OCI-LY3 (cell line): ENCODE measurements around the gene MCM5.

Experiments used
- H2AFZ ChIP-seq: fragments of 200-600, 300-600 bp; shearing (Covaris generic); 2 replicates; pipeline ENCODE4 v1.6.0; 2014; ENCODE audit warnings: antibody characterized with exemption, low read depth, low read length
- H3K27ac ChIP-seq: fragments of 200-600, 300-600 bp; sonication (generic); 2 replicates; pipeline ENCODE4 v1.5.1; 2014; ENCODE audit warnings: mild to moderate bottlenecking, low read length, moderate library complexity, mixed read lengths
- H3K27me3 ChIP-seq: fragments of 200-600, 300-600 bp; sonication (generic); 2 replicates; pipeline ENCODE4 v1.6.1; 2014; ENCODE audit warnings: low read depth, low read length, mixed read lengths
- H3K36me3 ChIP-seq: fragments of 200-600, 300-600 bp; sonication (generic); replicated peaks from 2 replicates; pipeline ENCODE3; 2014; ENCODE audit warnings: low read depth, low read length, mixed read lengths
- H3K4me1 ChIP-seq: fragments of 300-600, 200-600 bp; sonication (generic); 2 replicates; pipeline ENCODE4 v1.6.1; 2014; ENCODE audit warnings: low read length, mixed read lengths
- H3K4me2 ChIP-seq: fragments of 200-600, 300-600 bp; sonication (generic); 2 replicates; pipeline ENCODE4 v1.6.1; 2014; ENCODE audit warnings: low read length, mixed read lengths
- H3K4me3 ChIP-seq: fragments of 300-600, 200-600 bp; sonication (generic); 2 replicates; pipeline ENCODE4 v1.5.1; 2014; ENCODE audit warnings: antibody characterized with exemption, mild to moderate bottlenecking, low read length, moderate library complexity
- H3K79me2 ChIP-seq: fragments of 300-600, 200-600 bp; shearing (Covaris generic); 2 replicates; pipeline ENCODE4 v1.6.1; 2014; ENCODE audit warnings: mild to moderate bottlenecking, low read length, mixed read lengths
- H3K9ac ChIP-seq: fragments of 300-600, 200-600 bp; shearing (Covaris generic); 2 replicates; pipeline ENCODE4 v1.6.0; 2014; ENCODE audit warnings: mild to moderate bottlenecking, low read length, moderate library complexity
- H3K9me3 ChIP-seq: fragments of 200-600, 300-600 bp; shearing (Covaris generic); 2 replicates; pipeline ENCODE4 v1.6.1; 2014; ENCODE audit warnings: low read length, mixed read lengths; ENCODE audit not compliant: insufficient read depth
- H4K20me1 ChIP-seq: fragments of 200-600, 300-600 bp; sonication (generic); 2 replicates; pipeline ENCODE4 v1.6.1; 2016; ENCODE audit warnings: low read length, mixed read lengths; ENCODE audit not compliant: insufficient read depth
- EZH2phosphoT487 ChIP-seq: fragments of 200-600 bp; shearing (Covaris generic); IDR thresholded peaks from 2 replicates; pipeline ENCODE4 v1.6.1; 2018; ENCODE audit warnings: antibody characterized with exemption, mixed run types, low read depth
- TF ChIP-seq, protein P1 (sequence below): fragments of 200-600, 300-600 bp; sonication (generic); IDR thresholded peaks from 2 replicates; pipeline ENCODE4 v1.5.1; 2014; ENCODE audit warnings: antibody characterized with exemption, low read length, low read depth

Gene MCM5

DNA sequence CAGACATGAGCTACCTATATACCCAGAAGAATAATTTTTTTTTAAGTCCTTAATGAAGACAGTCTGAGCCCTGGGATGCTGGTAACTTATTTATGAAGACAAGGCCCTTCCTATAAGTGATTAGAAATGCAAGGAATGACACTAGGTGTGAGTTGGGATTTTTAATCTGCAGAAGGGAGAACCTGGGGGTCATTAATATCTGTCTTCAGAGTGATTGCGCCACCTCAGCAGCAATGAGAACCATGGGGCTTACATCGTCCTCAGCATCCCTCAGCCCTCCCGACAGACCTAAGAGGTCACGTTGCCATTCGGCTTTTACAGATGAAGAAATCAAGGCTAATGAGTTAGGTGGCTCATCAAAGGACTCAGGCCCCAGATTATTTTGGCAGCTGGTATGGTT is 55.6 kb downstream of the MCM5 start:
- Histone ChIP-seq H2AFZ (no peak overlapping the region), H3K9ac (no peak overlapping the region), H4K20me1 (peaks cover 6% of the 10 kb centered on the region; the same call in 1 of the 2 replicates), H3K4me1 (no peaks in the 10 kb centered on the region), H3K4me3 (no peak overlapping the region), H3K36me3 (peaks cover 9% of the 10 kb centered on the region), H3K4me2 (no peak overlapping the region), H3K27ac (no peak overlapping the region), H3K79me2 (no peaks in the 10 kb centered on the region), H3K9me3 (no peaks in the 10 kb centered on the region), H3K27me3 (no peaks in the 10 kb centered on the region)
- TF ChIP-seq EZH2phosphoT487 = no peak
- TF ChIP-seq, protein P1, sequence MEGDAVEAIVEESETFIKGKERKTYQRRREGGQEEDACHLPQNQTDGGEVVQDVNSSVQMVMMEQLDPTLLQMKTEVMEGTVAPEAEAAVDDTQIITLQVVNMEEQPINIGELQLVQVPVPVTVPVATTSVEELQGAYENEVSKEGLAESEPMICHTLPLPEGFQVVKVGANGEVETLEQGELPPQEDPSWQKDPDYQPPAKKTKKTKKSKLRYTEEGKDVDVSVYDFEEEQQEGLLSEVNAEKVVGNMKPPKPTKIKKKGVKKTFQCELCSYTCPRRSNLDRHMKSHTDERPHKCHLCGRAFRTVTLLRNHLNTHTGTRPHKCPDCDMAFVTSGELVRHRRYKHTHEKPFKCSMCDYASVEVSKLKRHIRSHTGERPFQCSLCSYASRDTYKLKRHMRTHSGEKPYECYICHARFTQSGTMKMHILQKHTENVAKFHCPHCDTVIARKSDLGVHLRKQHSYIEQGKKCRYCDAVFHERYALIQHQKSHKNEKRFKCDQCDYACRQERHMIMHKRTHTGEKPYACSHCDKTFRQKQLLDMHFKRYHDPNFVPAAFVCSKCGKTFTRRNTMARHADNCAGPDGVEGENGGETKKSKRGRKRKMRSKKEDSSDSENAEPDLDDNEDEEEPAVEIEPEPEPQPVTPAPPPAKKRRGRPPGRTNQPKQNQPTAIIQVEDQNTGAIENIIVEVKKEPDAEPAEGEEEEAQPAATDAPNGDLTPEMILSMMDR = no peak

DNA sequence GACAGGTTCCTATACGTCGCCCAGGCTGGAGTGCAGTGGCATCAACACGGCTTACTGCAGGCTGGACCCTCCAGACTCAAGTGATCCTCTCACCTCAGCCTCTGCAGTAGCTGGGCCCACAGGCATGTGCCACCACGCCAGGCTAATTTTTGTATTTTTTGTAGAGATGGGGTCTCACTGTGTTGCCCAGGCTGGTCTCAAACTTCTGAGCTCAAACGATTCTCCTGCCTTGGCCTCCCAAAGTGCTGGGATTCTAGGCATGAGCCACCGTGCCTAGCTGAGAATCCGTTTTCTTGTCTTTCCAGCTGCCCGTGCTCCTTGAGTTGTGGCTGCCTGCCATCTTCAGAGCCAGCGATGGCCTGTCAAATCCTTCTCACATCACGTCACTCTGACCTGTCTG is 56.8 kb downstream of the MCM5 start:
- H3K36me3 ChIP-seq = peaks cover 2% of the 10 kb centered on the region
- H3K27ac ChIP-seq = no peak overlapping the region
- H3K9me3 ChIP-seq = no peaks in the 10 kb centered on the region
- H3K4me2 ChIP-seq = no peak overlapping the region
- H4K20me1 ChIP-seq = 0 out of 2 replicates have a peak, but pooled peaks cover 3% of the 10 kb centered on the region
- no peak overlapping the region for H3K4me3 ChIP-seq
- no peak for TF ChIP-seq EZH2phosphoT487
- TF ChIP-seq, protein P1 = no peak
- H3K9ac ChIP-seq = no peak overlapping the region
- H2AFZ ChIP-seq = no peak overlapping the region
- no peaks in the 10 kb centered on the region for H3K27me3 ChIP-seq
- no peaks in the 10 kb centered on the region for H3K79me2 ChIP-seq
- no peaks in the 10 kb centered on the region for H3K4me1 ChIP-seq

DNA sequence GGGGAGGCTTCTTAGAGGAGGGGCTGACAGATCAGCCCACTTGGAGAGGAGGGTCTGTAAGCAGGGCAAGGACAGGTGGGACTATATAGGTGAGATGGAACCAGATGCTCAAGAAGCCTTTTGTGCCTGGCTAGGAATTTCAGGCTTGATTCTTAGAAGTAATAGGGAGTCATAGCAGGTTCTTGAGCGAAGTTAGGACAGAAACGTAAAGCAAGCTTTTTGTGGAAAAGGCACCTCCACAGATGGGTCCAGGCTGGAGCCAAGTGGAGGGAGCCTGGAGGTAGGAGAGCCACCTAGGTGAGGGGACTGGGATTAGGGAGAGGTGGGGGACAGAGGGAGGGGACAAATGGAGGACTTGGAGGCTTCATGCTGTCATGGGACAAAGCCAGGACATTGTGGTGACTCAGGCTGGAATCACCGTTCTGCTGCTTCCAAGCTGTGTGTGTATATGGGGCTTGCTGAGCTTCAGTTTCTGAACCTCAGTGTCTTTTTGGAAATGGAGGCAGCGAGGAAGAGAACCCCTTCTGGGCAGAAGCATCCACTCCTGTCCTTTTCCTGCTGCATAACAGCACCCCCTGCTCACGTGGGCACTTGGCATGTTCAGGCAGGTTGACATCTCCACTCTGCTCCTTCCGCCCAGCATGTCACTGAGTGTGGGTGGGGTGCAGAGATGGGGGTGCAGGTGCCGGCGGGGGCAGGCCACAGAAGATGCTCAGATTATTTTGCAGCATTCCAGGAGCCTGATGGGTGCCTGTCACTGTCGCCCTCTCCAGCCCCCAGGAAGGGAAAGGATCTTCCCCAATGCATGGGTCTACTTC is 58.0 kb downstream of the MCM5 start:
- Histone ChIP-seq H4K20me1 (0 out of 2 replicates have a peak, but pooled peaks cover 3% of the 10 kb centered on the region), H3K4me1 (no peaks in the 10 kb centered on the region), H3K9ac (no peak overlapping the region), H3K4me3 (no peak overlapping the region), H3K27me3 (no peaks in the 10 kb centered on the region), H3K9me3 (no peaks in the 10 kb centered on the region), H2AFZ (no peak overlapping the region), H3K4me2 (no peak overlapping the region), H3K27ac (no peak overlapping the region), H3K36me3 (no peaks in the 10 kb centered on the region), H3K79me2 (no peaks in the 10 kb centered on the region)
- TF ChIP-seq, protein P1 = no peak
- TF ChIP-seq EZH2phosphoT487 = no peak

DNA sequence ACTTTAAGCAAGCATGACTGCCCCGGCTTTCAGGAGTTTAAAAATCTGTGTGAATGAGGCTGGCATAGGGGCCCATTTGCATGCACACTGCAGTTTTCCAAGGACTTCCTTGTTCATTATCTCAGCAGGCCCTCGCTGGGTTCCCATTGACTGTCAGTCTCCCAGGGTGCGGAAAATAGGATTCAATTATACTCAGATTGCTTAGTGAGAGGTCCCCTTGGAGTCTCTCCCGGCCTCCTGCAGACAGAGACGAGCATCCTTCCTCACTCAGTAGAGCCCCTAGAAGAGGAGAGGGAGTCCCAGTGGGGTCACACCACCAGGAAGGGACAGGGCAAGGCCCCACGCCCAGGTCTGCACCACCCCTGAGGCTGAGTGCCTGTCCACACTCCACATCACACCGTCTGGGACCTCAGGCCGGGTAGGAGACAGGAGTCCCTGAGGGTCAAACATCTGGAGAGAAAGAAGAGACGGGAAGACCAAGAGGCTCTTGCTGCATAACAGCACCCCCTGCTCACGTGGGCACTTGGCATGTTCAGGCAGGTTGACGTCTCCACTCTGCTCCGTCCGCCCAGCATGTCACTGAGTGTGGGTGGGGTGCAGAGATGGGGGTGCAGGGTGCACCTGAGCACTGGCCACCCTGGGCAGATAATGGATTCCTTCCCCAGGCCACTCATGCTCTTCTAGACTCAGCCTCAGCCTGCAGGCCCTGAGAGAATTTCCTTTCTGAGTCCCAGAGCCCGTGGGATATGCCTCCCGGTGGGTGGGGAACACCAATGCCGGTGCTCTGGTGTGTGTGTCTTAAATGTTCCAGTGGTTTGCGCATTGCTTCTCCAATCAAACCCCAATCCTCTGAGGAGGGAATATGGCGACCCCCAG is 58.8 kb downstream of the MCM5 start:
- no peaks in the 10 kb centered on the region for H3K36me3 ChIP-seq
- no peaks in the 10 kb centered on the region for H3K27me3 ChIP-seq
- H3K27ac ChIP-seq = no peak overlapping the region
- no peaks in the 10 kb centered on the region for H3K9me3 ChIP-seq
- H3K4me1 ChIP-seq = no peaks in the 10 kb centered on the region
- H3K4me2 ChIP-seq = no peak overlapping the region
- no peak overlapping the region for H3K9ac ChIP-seq
- H2AFZ ChIP-seq = no peak overlapping the region
- TF ChIP-seq EZH2phosphoT487 = no peak
- TF ChIP-seq, protein P1 = no peak
- H4K20me1 ChIP-seq = no peaks in the 10 kb centered on the region
- no peaks in the 10 kb centered on the region for H3K79me2 ChIP-seq
- no peak overlapping the region for H3K4me3 ChIP-seq
